Measurements from ENCODE around the gene PRDM1.

Gene PRDM1

GRCh38 chr6:106100755-106101154 is 14.6 kb downstream of the PRDM1 start:
- H3K36me3 ChIP-seq (ENCODE audit: insufficient read depth, low read depth, low read length) = 0 out of 2 replicates have a peak, but pooled peaks cover 3% of the 10 kb centered on the region
- H3K9me3 ChIP-seq (ENCODE audit: insufficient read depth, low read depth, low read length) = no peaks in the 10 kb centered on the region
- peaks cover 27% of the 10 kb centered on the region; the same call in 1 of the 2 replicates for H3K27me3 ChIP-seq (ENCODE audit: insufficient read depth, low read length)
- no peak overlapping the region for H3K27ac ChIP-seq (ENCODE audit: low read length)
- H3K9ac ChIP-seq (ENCODE audit: low read depth, low read length) = no peak overlapping the region
- no peak overlapping the region for H3K4me3 ChIP-seq (ENCODE audit: low read length)
- peaks cover 24% of the 10 kb centered on the region for H3K4me1 ChIP-seq (ENCODE audit: insufficient read depth, low read length)

GRCh38 chr6:106101466-106101865 is 15.3 kb downstream of the PRDM1 start:
- Histone ChIP-seq H3K27me3 (ENCODE audit: insufficient read depth, low read length) (peaks cover 27% of the 10 kb centered on the region; the same call in 1 of the 2 replicates), H3K9ac (ENCODE audit: low read depth, low read length) (no peak overlapping the region), H3K4me1 (ENCODE audit: insufficient read depth, low read length) (peaks cover 24% of the 10 kb centered on the region), H3K4me3 (ENCODE audit: low read length) (no peak overlapping the region), H3K36me3 (ENCODE audit: insufficient read depth, low read depth, low read length) (0 out of 2 replicates have a peak, but pooled peaks cover 3% of the 10 kb centered on the region), H3K9me3 (ENCODE audit: insufficient read depth, low read depth, low read length) (no peaks in the 10 kb centered on the region), H3K27ac (ENCODE audit: low read length) (no peak overlapping the region)

GRCh38 chr6:106102034-106102433 is 15.9 kb downstream of the PRDM1 start:
- H3K36me3 ChIP-seq (ENCODE audit: insufficient read depth, low read depth, low read length) = 0 out of 2 replicates have a peak, but pooled peaks cover 3% of the 10 kb centered on the region
- no peak overlapping the region for H3K4me3 ChIP-seq (ENCODE audit: low read length)
- no peaks in the 10 kb centered on the region for H3K9me3 ChIP-seq (ENCODE audit: insufficient read depth, low read depth, low read length)
- peaks cover 27% of the 10 kb centered on the region; the same call in 1 of the 2 replicates for H3K27me3 ChIP-seq (ENCODE audit: insufficient read depth, low read length)
- peaks cover 24% of the 10 kb centered on the region for H3K4me1 ChIP-seq (ENCODE audit: insufficient read depth, low read length)
- H3K27ac ChIP-seq (ENCODE audit: low read length) = no peak overlapping the region
- no peak overlapping the region for H3K9ac ChIP-seq (ENCODE audit: low read depth, low read length)

- peaks cover 13% of the 10 kb centered on the region for H3K4me1 ChIP-seq (ENCODE audit: insufficient read depth, low read length)
- H3K36me3 ChIP-seq (ENCODE audit: insufficient read depth, low read depth, low read length) = 0 out of 2 replicates have a peak, but pooled peaks cover 3% of the 10 kb centered on the region
- H3K4me3 ChIP-seq (ENCODE audit: low read length) = no peak overlapping the region
- no peak overlapping the region for H3K9ac ChIP-seq (ENCODE audit: low read depth, low read length)
- H3K9me3 ChIP-seq (ENCODE audit: insufficient read depth, low read depth, low read length) = no peaks in the 10 kb centered on the region
- peaks cover 16% of the 10 kb centered on the region; the same call in 1 of the 2 replicates for H3K27me3 ChIP-seq (ENCODE audit: insufficient read depth, low read length)
- H3K27ac ChIP-seq (ENCODE audit: low read length) = no peak overlapping the region
Measured at GRCh38 chr6:106102967-106103727, 17.0 kb downstream of the PRDM1 start.

- Histone ChIP-seq H3K4me1 (ENCODE audit: insufficient read depth, low read length) (peaks cover 7% of the 10 kb centered on the region), H3K4me3 (ENCODE audit: low read length) (no peak overlapping the region), H3K9ac (ENCODE audit: low read depth, low read length) (no peak overlapping the region), H3K27me3 (ENCODE audit: insufficient read depth, low read length) (peaks cover 10% of the 10 kb centered on the region; the same call in 1 of the 2 replicates), H3K9me3 (ENCODE audit: insufficient read depth, low read depth, low read length) (no peaks in the 10 kb centered on the region), H3K27ac (ENCODE audit: low read length) (no peak overlapping the region), H3K36me3 (ENCODE audit: insufficient read depth, low read depth, low read length) (0 out of 2 replicates have a peak, but pooled peaks cover 3% of the 10 kb centered on the region)
Measured at GRCh38 chr6:106103728-106104109, 17.6 kb downstream of the PRDM1 start.

GRCh38 chr6:106104476-106104875 is 18.3 kb downstream of the PRDM1 start:
- Histone ChIP-seq H3K4me3 (ENCODE audit: low read length) (no peak overlapping the region), H3K4me1 (ENCODE audit: insufficient read depth, low read length) (no peaks in the 10 kb centered on the region), H3K27me3 (ENCODE audit: insufficient read depth, low read length) (peaks cover 2% of the 10 kb centered on the region; the same call in 1 of the 2 replicates), H3K36me3 (ENCODE audit: insufficient read depth, low read depth, low read length) (0 out of 2 replicates have a peak, but pooled peaks cover 3% of the 10 kb centered on the region), H3K9ac (ENCODE audit: low read depth, low read length) (no peak overlapping the region), H3K27ac (ENCODE audit: low read length) (no peak overlapping the region), H3K9me3 (ENCODE audit: insufficient read depth, low read depth, low read length) (no peaks in the 10 kb centered on the region)

- H3K36me3 ChIP-seq (ENCODE audit: insufficient read depth, low read depth, low read length) = 0 out of 2 replicates have a peak, but pooled peaks cover 3% of the 10 kb centered on the region
- H3K27me3 ChIP-seq (ENCODE audit: insufficient read depth, low read length) = no peaks in the 10 kb centered on the region; the same call in 1 of the 2 replicates
- H3K4me3 ChIP-seq (ENCODE audit: low read length) = no peak overlapping the region
- H3K27ac ChIP-seq (ENCODE audit: low read length) = no peak overlapping the region
- H3K9ac ChIP-seq (ENCODE audit: low read depth, low read length) = no peak overlapping the region
- H3K9me3 ChIP-seq (ENCODE audit: insufficient read depth, low read depth, low read length) = no peaks in the 10 kb centered on the region
- H3K4me1 ChIP-seq (ENCODE audit: insufficient read depth, low read length) = no peaks in the 10 kb centered on the region
Measured at GRCh38 chr6:106104941-106105340, 18.8 kb downstream of the PRDM1 start.

GRCh38 chr6:106105493-106105892 is 19.4 kb downstream of the PRDM1 start:
- H3K27me3 ChIP-seq (ENCODE audit: insufficient read depth, low read length) = no peaks in the 10 kb centered on the region
- no peaks in the 10 kb centered on the region for H3K9me3 ChIP-seq (ENCODE audit: insufficient read depth, low read depth, low read length)
- 0 out of 2 replicates have a peak, but pooled peaks cover 3% of the 10 kb centered on the region for H3K36me3 ChIP-seq (ENCODE audit: insufficient read depth, low read depth, low read length)
- H3K9ac ChIP-seq (ENCODE audit: low read depth, low read length) = no peak overlapping the region
- no peak overlapping the region for H3K27ac ChIP-seq (ENCODE audit: low read length)
- no peak overlapping the region for H3K4me3 ChIP-seq (ENCODE audit: low read length)
- no peaks in the 10 kb centered on the region for H3K4me1 ChIP-seq (ENCODE audit: insufficient read depth, low read length)

- no peak overlapping the region for H3K9ac ChIP-seq (ENCODE audit: low read depth, low read length)
Measured at GRCh38 chr6:106106276-106107042, 20.3 kb downstream of the PRDM1 start.

GRCh38 chr6:106107043-106107613 is 21.0 kb downstream of the PRDM1 start:
- Histone ChIP-seq H3K27ac (ENCODE audit: low read length) (no peak overlapping the region), H3K36me3 (ENCODE audit: insufficient read depth, low read depth, low read length) (0 out of 2 replicates have a peak, but pooled peaks cover 3% of the 10 kb centered on the region), H3K9me3 (ENCODE audit: insufficient read depth, low read depth, low read length) (no peaks in the 10 kb centered on the region), H3K9ac (ENCODE audit: low read depth, low read length) (no peak overlapping the region), H3K27me3 (ENCODE audit: insufficient read depth, low read length) (no peaks in the 10 kb centered on the region), H3K4me1 (ENCODE audit: insufficient read depth, low read length) (no peaks in the 10 kb centered on the region), H3K4me3 (ENCODE audit: low read length) (no peak overlapping the region)

More at GRCh38 chr6:106106276-106107042, 20.3 kb downstream of the PRDM1 start:
- Histone ChIP-seq H3K4me1 (ENCODE audit: insufficient read depth, low read length) (no peaks in the 10 kb centered on the region), H3K4me3 (ENCODE audit: low read length) (no peak overlapping the region), H3K36me3 (ENCODE audit: insufficient read depth, low read depth, low read length) (0 out of 2 replicates have a peak, but pooled peaks cover 3% of the 10 kb centered on the region), H3K27me3 (ENCODE audit: insufficient read depth, low read length) (no peaks in the 10 kb centered on the region), H3K27ac (ENCODE audit: low read length) (no peak overlapping the region), H3K9me3 (ENCODE audit: insufficient read depth, low read depth, low read length) (no peaks in the 10 kb centered on the region)

GRCh38 chr6:106108129-106108528 is 22.0 kb downstream of the PRDM1 start:
- no peak overlapping the region for H3K9ac ChIP-seq (ENCODE audit: low read depth, low read length)
- no peaks in the 10 kb centered on the region for H3K4me1 ChIP-seq (ENCODE audit: insufficient read depth, low read length)
- no peak overlapping the region for H3K27ac ChIP-seq (ENCODE audit: low read length)
- no peaks in the 10 kb centered on the region for H3K27me3 ChIP-seq (ENCODE audit: insufficient read depth, low read length)
- 0 out of 2 replicates have a peak, but pooled peaks cover 3% of the 10 kb centered on the region for H3K36me3 ChIP-seq (ENCODE audit: insufficient read depth, low read depth, low read length)
- no peak overlapping the region for H3K4me3 ChIP-seq (ENCODE audit: low read length)
- H3K9me3 ChIP-seq (ENCODE audit: insufficient read depth, low read depth, low read length) = no peaks in the 10 kb centered on the region

All from iPS-20b (cell line).